Stomach (tissue), 9 donors: ENCODE data around the gene CTCF. TPM values are rescaled to one million over a fixed set of nuclear protein-coding genes. Genes with fewer than 3 reads are reported as not detected.

Source experiments
- DNase-seq, 2 donors: peaks; one replicate each; pipeline versions ENCODE4 v3.0.0 to v3.0.0-alpha.2; 2013 to 2019
- H3K27ac ChIP-seq, 5 donors: fragments of 200-600 bp in 4 of 5; sonication (generic) in 4 of 5; one replicate each; pipeline ENCODE4 v1.5.1; 2013 to 2019; ENCODE audit warnings: mild to moderate bottlenecking in 1 of 5, moderate library complexity in 1 of 5
- H3K27me3 ChIP-seq, 3 donors: fragments of 200-600 bp; sonication (generic); one replicate each; pipeline ENCODE4 v1.5.1; 2017 to 2019; ENCODE audit warnings: mixed run types in 1 of 3
- H3K36me3 ChIP-seq, 4 donors: fragments of 200-600 bp; sonication (generic); 1 replicate in 3 of 4; 2 replicates in 1 of 4; pipeline ENCODE4 v1.5.1; 2016 to 2019
- H3K4me1 ChIP-seq, 4 donors: fragments of 200-600 bp; sonication (generic); one replicate each; pipeline ENCODE4 v1.5.1; 2016 to 2019
- H3K4me3 ChIP-seq, 4 donors: fragments of 200-600 bp; sonication (generic) in 3 of 4; one replicate each; pipeline ENCODE4 v1.5.1; 2016 to 2019; ENCODE audit warnings: mild to moderate bottlenecking in 1 of 4
- H3K9me3 ChIP-seq, 4 donors: fragments of 200-600 bp; sonication (generic); one replicate each; pipeline ENCODE4 v1.5.1; 2016 to 2019
- CTCF ChIP-seq, 7 experiments: fragments of 450-650 bp in 4 of 7; fragments of 200-600 bp in 3 of 7; sonication (generic) in 3 of 7; IDR thresholded peaks; one replicate each; pipeline ENCODE4 v1.5.1; 2016 to 2019; ENCODE audit warnings: antibody characterized with exemption in 7 of 7, control low read depth in 2 of 7, mild to moderate bottlenecking in 1 of 7
- EP300 ChIP-seq: sonication (generic); formaldehyde crosslinking; IDR thresholded peaks from one replicate; pipeline ENCODE4 v1.6.1; 2017; ENCODE audit warnings: antibody characterized with exemption
- POLR2A ChIP-seq, 4 donors: fragments of 450-650 bp; IDR thresholded peaks; one replicate each; pipeline ENCODE4 v1.6.1; 2016; ENCODE audit warnings: antibody characterized with exemption in 4 of 4, control low read depth in 2 of 4, mild to moderate bottlenecking in 1 of 4, moderate library complexity in 1 of 4
- POLR2AphosphoS5 ChIP-seq, 3 donors: sonication (generic); formaldehyde crosslinking; IDR thresholded peaks; one replicate each; pipeline ENCODE4 v1.6.1; 2016; ENCODE audit warnings: antibody characterized with exemption in 3 of 3
- WGBS, 5 donors: extraction: QIAGEN DNeasy Blood & Tissue Kit in 3 of 5; methylation state at CpG; one replicate each; pipeline versions ENCODE4 v1.1.5 to v1.1.7; 2013 to 2018; 5-methylcytosine and 5-hydroxymethylcytosine counted together
- intact Hi-C: fragments of 100-400 bp; cut with DNase I; formaldehyde crosslinking; loops from one replicate; pipeline ENCODE4 v1.15.1; 2023; ENCODE audit warnings: low total_unique reads
- polyA plus RNA-seq, 3 donors: library from polyadenylated mRNA; stranded (reverse); fragments of 200-250 nt; gene quantifications; one replicate each; pipeline ENCODE4 v1.2.3, GENCODE V29; 2013
- total RNA-seq, 5 donors: library from RNA; depleted of rRNA; stranded (reverse); fragments of >200 nt; gene quantifications; one replicate each; pipeline versions ENCODE4 v1.1.0 to v1.2.3, GENCODE V29; 2014 to 2016
- donor health status: healthy with polysubstance abuse.
- donor health status: Bipolar disorder and iron deficiency.
- donor health status: healthy.

The CTCF gene
- total and polyA plus RNA-seq, 8 donors, result 15.0 to 47.3 (median 33.4) TPM

GRCh38 chr16:67657751-67658518 is 95.6 kb downstream of the CTCF start:
- 89 to 96% (median 96%) methylated on average over 15 to 18 of the region's 18 CpGs for WGBS, 5 donors
- intact Hi-C loops, result no loop called here
- DNase-seq, result no peak
- Histone ChIP-seq H3K4me1 (peaks cover 29 to 39% (median 38%) of the 10 kb centered on the region in 4 donors), H3K9me3 (no peaks in the 10 kb centered on the region), H3K36me3 (peaks cover 2 to 30% (median 26%) of the 10 kb centered on the region in 4 donors), H3K27me3 (peaks cover 10 to 25% (median 20%) of the 10 kb centered on the region in 3 donors), H3K27ac (no peak overlapping the region), H3K4me3 (no peak overlapping the region)
- TF ChIP-seq EP300, result no peak
- no peak for TF ChIP-seq CTCF (IDR thresholded peaks at IDR 0.05)
- no peak for TF ChIP-seq POLR2A (IDR thresholded peaks at IDR 0.05)
- TF ChIP-seq POLR2AphosphoS5 (IDR thresholded peaks at IDR 0.05), result no peak

- peak overlapping the region in 3 of 5 donors; percentile 92 to 97 (median 97) for H3K27ac ChIP-seq
- peaks cover 1 to 14% (median 9%) of the 10 kb centered on the region in 3 donors for H3K27me3 ChIP-seq
- H3K4me3 ChIP-seq, result peak overlapping the region; percentile 57 to 85 (median 82)
Measured at GRCh38 chr16:67658849-67659674, 96.7 kb downstream of the CTCF start.

GRCh38 chr16:67659675-67660563 is 97.6 kb downstream of the CTCF start, which contains the start of gene ACD:
TSS of gene ACD (minus strand) at chr16:67660260. CDS start at chr16:67660220, 40 bp downstream.
- 0 to 1% (median 0%) methylated on average over 26 to 83 of the region's 83 CpGs for WGBS, 5 donors
- H3K4me1 ChIP-seq, result peaks cover 20 to 34% (median 30%) of the 10 kb centered on the region in 4 donors
- intact Hi-C loops, result no loop called here
- DNase-seq, result peak; percentile 92 to 97
- H3K4me3 ChIP-seq, result peak within 1 kb of the TSS; percentile 57 to 85 (median 82)
- peaks cover 9 to 43% (median 37%) of the 10 kb centered on the region in 4 donors for H3K36me3 ChIP-seq
- peaks cover 0 to 5% (median under 1%) of the 10 kb centered on the region in 3 donors for H3K27me3 ChIP-seq
- H3K9me3 ChIP-seq, result no peaks in the 10 kb centered on the region
- peak within 1 kb of the TSS; percentile 92 to 97 (median 96) for H3K27ac ChIP-seq
- TF ChIP-seq CTCF (IDR thresholded peaks at IDR 0.05), result no peak
- peak in 1 of 4 donors; percentile 70 for TF ChIP-seq POLR2A (IDR thresholded peaks at IDR 0.05)
- TF ChIP-seq POLR2AphosphoS5 (IDR thresholded peaks at IDR 0.05), result peak; percentile 83 to 88 (median 86)

More at GRCh38 chr16:67658849-67659674, 96.7 kb downstream of the CTCF start:
- peaks cover 9 to 38% (median 36%) of the 10 kb centered on the region in 4 donors for H3K36me3 ChIP-seq
- peaks cover 20 to 31% (median 28%) of the 10 kb centered on the region in 4 donors for H3K4me1 ChIP-seq
- intact Hi-C loops, result no loop called here
- WGBS, 5 donors, result 32 to 47% (median 35%) methylated on average over 17 to 21 of the region's 21 CpGs
- no peak for TF ChIP-seq POLR2AphosphoS5 (IDR thresholded peaks at IDR 0.05)
- TF ChIP-seq CTCF (IDR thresholded peaks at IDR 0.05), result no peak
- no peak for TF ChIP-seq POLR2A (IDR thresholded peaks at IDR 0.05)
- TF ChIP-seq EP300, result no peak
- DNase-seq, result no peak
- H3K9me3 ChIP-seq, result no peaks in the 10 kb centered on the region
